ENCODE results near the gene DIAPH3. TPM values are rescaled to one million over a fixed set of nuclear protein-coding genes. Genes with fewer than 3 reads are reported as not detected.

DIAPH3 gene
- polyA plus RNA-seq, 1 donor from 2014 or later, result 0.37 TPM

- Histone ChIP-seq H3K27ac (ENCODE audit: low read length) (no peak overlapping the region), H3K9ac (ENCODE audit: low read length) (no peak overlapping the region), H3K36me3 (ENCODE audit: insufficient read depth, low read length) (no peaks in the 10 kb centered on the region), H3K4me2 (ENCODE audit: low read length) (no peak overlapping the region), H3F3A (ENCODE audit: insufficient read depth, low read length, poor library complexity, severe bottlenecking) (no peaks in the 10 kb centered on the region), H3K9me2 (ENCODE audit: insufficient read depth, low read length) (no peaks in the 10 kb centered on the region), H3K4me3 (ENCODE audit: low read length) (no peak overlapping the region), H3K79me2 (replicated peaks; ENCODE audit: insufficient read depth, low read length) (no peaks in the 10 kb centered on the region), H2AFZ (ENCODE audit: low read depth, low read length) (no peak overlapping the region), H4K20me1 (ENCODE audit: insufficient read depth) (no peaks in the 10 kb centered on the region), H3K9me3 (ENCODE audit: low read length) (no peaks in the 10 kb centered on the region), H3K27me3 (ENCODE audit: insufficient read depth, low read depth, low read length) (no peaks in the 10 kb centered on the region)
- no peak for TF ChIP-seq REST (IDR thresholded peaks at IDR 0.05; ENCODE audit: borderline replicate concordance)
- TF ChIP-seq POLR2AphosphoS5 (IDR thresholded peaks at IDR 0.05), result no peak
- TF ChIP-seq TAF1 (IDR thresholded peaks at IDR 0.05; ENCODE audit: low read depth), result no peak
- no peak for TF ChIP-seq RAD21 (conservative IDR thresholded peaks at IDR 0.05)
- TF ChIP-seq EP300 (conservative IDR thresholded peaks at IDR 0.05; ENCODE audit: poor library complexity, severe bottlenecking), result no peak
- no peak for TF ChIP-seq CTCF (IDR thresholded peaks at IDR 0.05; ENCODE audit: poor library complexity, severe bottlenecking)
- TF ChIP-seq EZH2 (IDR thresholded peaks at IDR 0.05; ENCODE audit: borderline replicate concordance, insufficient read depth, low read length, poor library complexity, severe bottlenecking), result no peak
- no peak for TF ChIP-seq SMC3 (conservative IDR thresholded peaks at IDR 0.05; ENCODE audit: poor library complexity)
- TF ChIP-seq MXI1 (conservative IDR thresholded peaks at IDR 0.05; ENCODE audit: poor library complexity, severe bottlenecking), result no peak
These were observed 70.2 kb downstream of the DIAPH3 start for GRCh38 chr13:60093425-60094019.

GRCh38 chr13:60091573-60091972, 72.2 kb downstream of the DIAPH3 start:
- TF ChIP-seq SMC3 (conservative IDR thresholded peaks at IDR 0.05; ENCODE audit: poor library complexity) (no peak), TAF1 (IDR thresholded peaks at IDR 0.05; ENCODE audit: low read depth) (no peak), EP300 (conservative IDR thresholded peaks at IDR 0.05; ENCODE audit: poor library complexity, severe bottlenecking) (no peak), REST (IDR thresholded peaks at IDR 0.05; ENCODE audit: borderline replicate concordance) (no peak), MXI1 (conservative IDR thresholded peaks at IDR 0.05; ENCODE audit: poor library complexity, severe bottlenecking) (no peak), EZH2 (IDR thresholded peaks at IDR 0.05; ENCODE audit: borderline replicate concordance, insufficient read depth, low read length, poor library complexity, severe bottlenecking) (no peak), RAD21 (conservative IDR thresholded peaks at IDR 0.05) (no peak), CTCF (IDR thresholded peaks at IDR 0.05; ENCODE audit: poor library complexity, severe bottlenecking) (no peak), POLR2AphosphoS5 (IDR thresholded peaks at IDR 0.05) (no peak)
- no peak overlapping the region for H3K9ac ChIP-seq (ENCODE audit: low read length)
- H3K4me3 ChIP-seq (ENCODE audit: low read length), result no peak overlapping the region
- no peak overlapping the region for H2AFZ ChIP-seq (ENCODE audit: low read depth, low read length)
- H3K4me2 ChIP-seq (ENCODE audit: low read length), result no peak overlapping the region
- H4K20me1 ChIP-seq (ENCODE audit: insufficient read depth), result no peaks in the 10 kb centered on the region
- no peaks in the 10 kb centered on the region for H3K27me3 ChIP-seq (ENCODE audit: insufficient read depth, low read depth, low read length)
- no peaks in the 10 kb centered on the region for H3F3A ChIP-seq (ENCODE audit: insufficient read depth, low read length, poor library complexity, severe bottlenecking)
- no peaks in the 10 kb centered on the region for H3K9me3 ChIP-seq (ENCODE audit: low read length)
- no peaks in the 10 kb centered on the region for H3K9me2 ChIP-seq (ENCODE audit: insufficient read depth, low read length)
- no peaks in the 10 kb centered on the region for H3K36me3 ChIP-seq (ENCODE audit: insufficient read depth, low read length)
- H3K79me2 ChIP-seq (replicated peaks; ENCODE audit: insufficient read depth, low read length), result no peaks in the 10 kb centered on the region
- H3K27ac ChIP-seq (ENCODE audit: low read length), result no peak overlapping the region
